IMR-90 (cell line): ENCODE measurements around the gene KLHDC2. TPM values are rescaled to one million over a fixed set of nuclear protein-coding genes. Genes with fewer than 3 reads are reported as not detected.
"Not testable (repeated sequence)": the region's sequence is repeated elsewhere in the genome, so short reads cannot be mapped to it uniquely, and the experiment has no call there.

Source experiments
- ATAC-seq: fragments of 200-7000 bp; cut with Tn5 transposase; 2 replicates; pipeline ENCODE4 v1.9.1; 2020; ENCODE audit warnings: low read depth, mild to moderate bottlenecking, moderate library complexity
- BruUV-seq: library from RNA; stranded (reverse); fragments of 400-500 nt; replicated peaks from 2 replicates; lab custom pipeline; 2021; lab: Mats Ljungman, UMichigan
- CTCF ChIA-PET: fragments of 300-600 bp; formaldehyde crosslinking; extraction: SDS; loops from one replicate; lab custom pipeline; 2021; ENCODE audit warnings: antibody characterized with exemption; lab: Yijun Ruan, JAX
- POLR2A ChIA-PET: fragments of 300-600 bp; sonication (Branson Sonifier 250); formaldehyde crosslinking; loops from one replicate; lab custom pipeline; 2022; ENCODE audit warnings: antibody characterized with exemption; ENCODE audit not compliant: unreplicated experiment; lab: Charles Lee
- DNase-seq: peaks from one replicate; pipeline ENCODE4 v3.0.0; 2013
- H2AFZ ChIP-seq: replicated peaks from 2 replicates; pipeline ENCODE3; 2013; ENCODE audit warnings: low read length, mild to moderate bottlenecking; ENCODE audit not compliant: poor library complexity
- H2AK5ac ChIP-seq: 2 replicates; pipeline ENCODE4 v1.6.1; 2013; ENCODE audit warnings: low read depth, low read length, inconsistent platforms
- H2AK9ac ChIP-seq: replicated peaks from 2 replicates; pipeline ENCODE3; 2013; ENCODE audit warnings: mild to moderate bottlenecking, low read depth, low read length, moderate library complexity; ENCODE audit not compliant: poor library complexity
- H2BK120ac ChIP-seq: 2 replicates; pipeline ENCODE4 v1.6.1; 2013; ENCODE audit warnings: low read depth, low read length, inconsistent platforms
- H2BK15ac ChIP-seq: 3 replicates; pipeline ENCODE4 v1.6.1; 2013; ENCODE audit warnings: low read depth, low read length, inconsistent platforms
- H2BK20ac ChIP-seq: 2 replicates; pipeline ENCODE4 v1.6.1; 2013; ENCODE audit warnings: low read depth, mild to moderate bottlenecking, inconsistent platforms, low read length, moderate library complexity
- H2BK5ac ChIP-seq: 2 replicates; pipeline ENCODE4 v1.6.1; 2013; ENCODE audit warnings: mild to moderate bottlenecking, low read depth, low read length, inconsistent platforms; ENCODE audit not compliant: poor library complexity, severe bottlenecking
- H3K14ac ChIP-seq: replicated peaks from 2 replicates; pipeline ENCODE4 v1.6.1; 2013; ENCODE audit warnings: low read depth, low read length, inconsistent platforms
- H3K18ac ChIP-seq: 2 replicates; pipeline ENCODE4 v1.6.1; 2013; ENCODE audit warnings: low read depth, low read length, control low read depth
- H3K23ac ChIP-seq: 2 replicates; pipeline ENCODE4 v1.6.1; 2013; ENCODE audit warnings: low read depth, low read length, inconsistent platforms
- H3K27ac ChIP-seq: 2 replicates; pipeline ENCODE4 v1.5.1; 2013; ENCODE audit warnings: mild to moderate bottlenecking, control low read depth, low read length; ENCODE audit not compliant: insufficient read depth
- H3K27me3 ChIP-seq: 2 replicates; pipeline ENCODE4 v1.6.1; 2013; ENCODE audit warnings: low read length; ENCODE audit not compliant: control insufficient read depth, insufficient read depth
- H3K36me3 ChIP-seq: 2 replicates; pipeline ENCODE4 v1.6.1; 2013; ENCODE audit warnings: low read length, mixed read lengths; ENCODE audit not compliant: control insufficient read depth, insufficient read depth
- H3K4ac ChIP-seq: 2 replicates; pipeline ENCODE4 v1.6.1; 2013; ENCODE audit warnings: low read depth, low read length, inconsistent platforms
- H3K4me1 ChIP-seq: 2 replicates; pipeline ENCODE4 v1.6.1; 2013; ENCODE audit warnings: low read length, mixed read lengths; ENCODE audit not compliant: control insufficient read depth, insufficient read depth
- H3K4me2 ChIP-seq: 2 replicates; pipeline ENCODE4 v1.6.1; 2013; ENCODE audit warnings: low read depth, mild to moderate bottlenecking, control low read depth, low read length, moderate library complexity
- H3K4me3 ChIP-seq: 2 replicates; pipeline ENCODE4 v1.5.1; 2013; ENCODE audit warnings: low read depth, mild to moderate bottlenecking, control low read depth, low read length, moderate library complexity; ENCODE audit not compliant: insufficient read depth
- H3K56ac ChIP-seq: 2 replicates; pipeline ENCODE4 v1.6.1; 2013; ENCODE audit warnings: low read length, inconsistent platforms; ENCODE audit not compliant: insufficient read depth; ENCODE audit errors: extremely low read depth
- H3K79me1 ChIP-seq, 2 experiments: 2 replicates each; pipeline ENCODE4 v1.6.1; 2013; ENCODE audit warnings: low read length in 2 of 2, inconsistent platforms in 1 of 2, low read depth in 1 of 2
- H3K9ac ChIP-seq: 2 replicates; pipeline ENCODE4 v1.6.1; 2013; ENCODE audit warnings: low read depth, low read length, control low read depth
- H3K9me1 ChIP-seq: 2 replicates; pipeline ENCODE4 v1.6.1; 2013; ENCODE audit warnings: low read length, inconsistent platforms; ENCODE audit not compliant: insufficient read depth
- H3K9me3 ChIP-seq: 2 replicates; pipeline ENCODE4 v1.6.1; 2013; ENCODE audit warnings: low read length; ENCODE audit not compliant: control insufficient read depth, insufficient read depth
- H4K20me1 ChIP-seq: 2 replicates; pipeline ENCODE4 v1.6.1; 2013; ENCODE audit warnings: low read length, inconsistent platforms; ENCODE audit not compliant: insufficient read depth
- H4K5ac ChIP-seq: 2 replicates; pipeline ENCODE4 v1.6.1; 2013; ENCODE audit warnings: mild to moderate bottlenecking, low read depth, low read length, control low read depth
- H4K8ac ChIP-seq, 2 experiments: 2 replicates each; pipeline ENCODE4 v1.6.1; 2013; ENCODE audit warnings: low read depth in 2 of 2, low read length in 2 of 2, control low read depth in 1 of 2, inconsistent platforms in 1 of 2
- H4K91ac ChIP-seq: 2 replicates; pipeline ENCODE4 v1.6.1; 2013; ENCODE audit warnings: low read depth, low read length, inconsistent platforms; ENCODE audit not compliant: insufficient read depth
- CEBPB ChIP-seq: IDR thresholded peaks from 2 replicates; pipeline ENCODE4 v1.6.1; 2012; ENCODE audit warnings: low read depth, low read length, improper control_type of control experiment
- MAFK ChIP-seq: IDR thresholded peaks from 2 replicates; pipeline ENCODE4 v1.6.1; 2012; ENCODE audit warnings: low read depth, low read length, improper control_type of control experiment
- NFE2L2 ChIP-seq: fragments of 150-350 bp; IDR thresholded peaks from 2 replicates; pipeline ENCODE4 v1.6.1; 2016; ENCODE audit warnings: low read depth, mild to moderate bottlenecking, low read length
- RCOR1 ChIP-seq: IDR thresholded peaks from 2 replicates; pipeline ENCODE4 v1.6.1; 2012; ENCODE audit warnings: mild to moderate bottlenecking, low read length, improper control_type of control experiment; ENCODE audit not compliant: insufficient replicate concordance
- RFX5 ChIP-seq: IDR thresholded peaks from 2 replicates; pipeline ENCODE4 v1.8.0; 2012; ENCODE audit warnings: low read depth, mild to moderate bottlenecking, low read length, moderate library complexity
- USF2 ChIP-seq: fragments of 150-350 bp; IDR thresholded peaks from 2 replicates; pipeline ENCODE4 v1.6.1; 2017; ENCODE audit warnings: mild to moderate bottlenecking, antibody characterized with exemption, low read length, low read depth
- WGBS, 2 experiments: methylation state at CpG; one replicate each; pipeline versions ENCODE4 v1.1.5 to v1.1.7; 2013; ENCODE audit warnings: missing lambda C conversion rate in 2 of 2; ENCODE audit not compliant: insufficient read length in 1 of 2; ENCODE audit errors: extremely low coverage in 2 of 2; 5-methylcytosine and 5-hydroxymethylcytosine counted together
- dilution Hi-C: fragments of 300-500 bp; cut with HindIII; formaldehyde crosslinking; loops from one replicate; pipeline ENCODE4 v1.14.3; 2018; ENCODE audit warnings: low sequenced_read_pairs; ENCODE audit not compliant: unreplicated experiment
- in situ Hi-C: fragments of 300-500 bp; cut with MboI; formaldehyde crosslinking; loops from 3 replicates; pipeline ENCODE4 v1.14.3; 2019; ENCODE audit warnings: low sequenced_read_pairs, inconsistent platforms, mixed read lengths
- intact Hi-C: fragments of 100-400 bp; cut with micrococcal nuclease; formaldehyde crosslinking; loops from 2 replicates; pipeline ENCODE4 v1.10.0; 2022
- polyA plus RNA-seq, 3 experiments: library from polyadenylated mRNA; depleted of rRNA; stranded (reverse); fragments of >200 nt; gene quantifications; 2 replicates each; pipeline ENCODE4 v1.2.3, GENCODE V29; 2012; ENCODE audit warnings: low replicate concordance in 1 of 3
- total RNA-seq: library from RNA; depleted of rRNA; stranded (reverse); fragments of >200 nt; gene quantifications from 2 replicates; pipeline ENCODE4 v1.2.3, GENCODE V29; 2012

KLHDC2 gene
- total and polyA plus RNA-seq, 2 of the 4 experiments (the other 2 are of a cell fraction), result 29.2 to 41.8 TPM

- Histone ChIP-seq H2AK5ac (no peak overlapping the region), H2AFZ (no peak overlapping the region), H3K4me1 (no peaks in the 10 kb centered on the region), H4K20me1 (no peaks in the 10 kb centered on the region), H2BK5ac (no peak overlapping the region), H3K36me3 (no peaks in the 10 kb centered on the region), H2BK20ac (no peak overlapping the region), H2BK15ac (no peak overlapping the region), H3K9ac (no peak overlapping the region), H3K56ac (no peak overlapping the region), H4K5ac (no peak overlapping the region), H3K4me3 (no peak overlapping the region), H2AK9ac (no peak overlapping the region), H3K27ac (no peak overlapping the region), H2BK120ac (no peak overlapping the region), H3K14ac (no peak overlapping the region), H3K4me2 (no peak overlapping the region), H4K91ac (no peak overlapping the region), H3K4ac (no peak overlapping the region), H3K79me1 (no peaks in the 10 kb centered on the region), H3K9me1 (no peaks in the 10 kb centered on the region), H3K23ac (no peak overlapping the region), H3K18ac (no peak overlapping the region), H3K27me3 (no peaks in the 10 kb centered on the region), H3K9me3 (no peaks in the 10 kb centered on the region), H4K8ac (no peak overlapping the region)
- dilution Hi-C loops (no loop called here), in situ Hi-C loops (no loop called here), intact Hi-C loops (no loop called here)
- CTCF ChIA-PET, result no interaction called here
- no peak for ATAC-seq
- TF ChIP-seq RFX5, result no peak
- TF ChIP-seq MAFK, result no peak
- TF ChIP-seq CEBPB, result no peak
- no peak for TF ChIP-seq NFE2L2
- no peak for TF ChIP-seq USF2
- TF ChIP-seq RCOR1, result no peak
- DNase-seq, result no peak
- BruUV-seq, result no TSS peak
- POLR2A ChIA-PET, result no interaction called here
Observed at GRCh38 chr14:49720744-49721143, 47.2 kb upstream of the KLHDC2 start.

DNA sequence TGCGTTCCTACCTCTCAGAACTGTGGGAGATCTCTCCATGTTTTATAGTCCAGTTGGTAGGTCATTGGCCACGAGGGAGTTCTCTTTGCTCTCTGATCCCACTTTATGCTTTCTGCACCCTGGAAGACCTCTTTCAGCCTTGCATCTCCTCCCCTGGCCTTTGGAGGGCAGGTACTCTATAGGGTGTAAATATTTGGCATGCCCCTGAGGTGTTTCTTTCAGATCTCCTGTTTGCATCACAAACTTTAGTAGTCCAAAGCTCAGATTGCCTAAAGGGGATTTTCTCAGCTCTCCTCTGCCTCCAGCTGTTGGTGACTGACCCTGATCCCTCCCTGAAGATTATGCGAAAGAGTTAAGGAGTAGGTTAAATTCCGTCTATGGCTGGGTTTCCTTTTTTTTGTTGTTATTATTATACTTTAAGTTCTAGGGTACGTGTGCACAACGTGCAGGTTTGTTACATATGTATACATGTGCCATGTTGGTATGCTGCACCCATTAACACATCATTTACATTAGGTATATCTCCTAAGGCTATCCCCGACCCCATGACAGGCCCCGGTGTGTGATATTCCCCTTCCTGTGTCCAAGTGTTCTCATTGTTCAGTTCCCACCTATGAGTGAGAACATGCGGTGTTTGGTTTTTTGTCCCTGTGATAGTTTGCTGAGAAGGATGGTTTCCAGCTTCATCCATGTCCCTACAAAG, 46.1 kb upstream of the KLHDC2 start:
- H2BK5ac ChIP-seq, H3K27me3 ChIP-seq, H2AK5ac ChIP-seq, DNase-seq, CTCF ChIA-PET, H3K4me2 ChIP-seq, BruUV-seq, H4K8ac ChIP-seq, H3K27ac ChIP-seq, H3K56ac ChIP-seq, H2BK120ac ChIP-seq, POLR2A ChIA-PET, H2BK20ac ChIP-seq, H2AK9ac ChIP-seq, H3K79me1 ChIP-seq, H3K36me3 ChIP-seq, H4K20me1 ChIP-seq, H3K18ac ChIP-seq, H3K23ac ChIP-seq, H2AFZ ChIP-seq, H3K4ac ChIP-seq, H3K4me1 ChIP-seq, intact Hi-C loops, H3K4me3 ChIP-seq, H4K5ac ChIP-seq, H2BK15ac ChIP-seq, dilution Hi-C loops, H3K14ac ChIP-seq, ATAC-seq, H3K9me1 ChIP-seq, H4K91ac ChIP-seq, in situ Hi-C loops, H3K9ac ChIP-seq, H3K9me3 ChIP-seq: not testable (repeated sequence)
- WGBS, 2 experiments, result no CpG with 5 or more reads among the region's 9 CpGs
